ENCODE data around the gene BAD. TPM values are rescaled to one million over a fixed set of nuclear protein-coding genes. Genes with fewer than 3 reads are reported as not detected.

BAD gene
- total RNA-seq, 1 experiment from 2014 or later = 86.4 TPM

GRCh38 chr11:64278576-64279190 is 5.8 kb downstream of the BAD start:
- no peak for DNase-seq (ENCODE audit: low spot score)

DNA sequence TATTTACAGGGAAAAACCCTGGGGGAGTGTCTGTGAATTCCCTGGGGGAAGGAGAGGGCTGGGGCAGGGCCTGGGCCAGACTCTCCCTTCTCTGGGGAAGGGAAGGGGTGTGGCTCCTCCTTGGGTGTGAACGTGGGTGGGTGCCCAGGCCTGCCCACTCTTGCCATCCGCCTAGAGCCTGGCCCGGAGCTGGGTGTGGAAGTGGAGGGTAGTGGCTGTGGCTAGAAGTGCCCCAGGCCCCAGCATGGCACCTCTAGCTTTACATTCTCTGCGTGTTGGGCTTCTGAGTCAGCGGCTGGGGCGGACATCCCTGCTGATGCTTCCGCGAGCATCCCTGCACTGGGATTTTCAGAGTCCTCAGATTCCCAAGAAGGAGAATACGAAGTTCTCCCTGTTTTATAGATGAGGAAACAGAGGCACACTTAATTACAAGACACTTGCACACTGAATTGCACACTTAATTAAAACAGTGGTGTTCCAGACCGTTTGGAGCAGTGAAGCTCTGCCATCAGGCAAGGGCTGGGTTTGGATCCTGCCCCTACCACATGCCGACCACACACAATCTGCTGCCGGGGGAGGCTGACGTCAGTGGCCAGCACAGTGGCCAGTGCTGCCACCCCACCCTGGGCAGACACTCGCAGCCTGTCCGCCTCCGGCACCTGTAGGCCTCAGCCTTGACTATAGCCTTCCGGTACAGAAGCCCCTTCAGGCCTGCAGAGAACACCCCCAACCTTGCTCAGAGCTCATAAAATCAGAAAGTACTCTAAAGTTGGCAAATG is 7.6 kb downstream of the BAD start:
- DNase-seq (ENCODE audit: low spot score) = peak; percentile 49

DNA sequence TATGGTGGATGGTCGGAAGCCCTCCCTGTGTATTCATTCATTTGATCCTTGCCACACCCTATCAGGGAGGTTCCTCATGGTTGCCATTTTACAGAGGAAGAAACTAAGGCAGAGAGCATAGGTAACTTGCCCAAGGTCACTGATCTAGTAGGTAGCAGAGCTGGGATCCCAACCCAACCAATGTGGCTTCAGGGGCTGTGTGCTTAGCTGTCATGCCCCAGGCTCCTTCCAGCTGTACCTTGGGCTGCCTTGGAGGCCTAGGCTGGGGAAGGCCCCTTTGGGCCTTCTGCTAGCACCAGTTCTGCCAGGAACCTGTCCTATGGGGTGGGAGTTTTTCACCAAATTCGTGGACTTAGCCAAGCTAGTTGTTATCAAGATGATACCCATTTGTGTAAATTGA is 8.6 kb downstream of the BAD start:
- DNase-seq (ENCODE audit: low spot score) = no peak

DNA sequence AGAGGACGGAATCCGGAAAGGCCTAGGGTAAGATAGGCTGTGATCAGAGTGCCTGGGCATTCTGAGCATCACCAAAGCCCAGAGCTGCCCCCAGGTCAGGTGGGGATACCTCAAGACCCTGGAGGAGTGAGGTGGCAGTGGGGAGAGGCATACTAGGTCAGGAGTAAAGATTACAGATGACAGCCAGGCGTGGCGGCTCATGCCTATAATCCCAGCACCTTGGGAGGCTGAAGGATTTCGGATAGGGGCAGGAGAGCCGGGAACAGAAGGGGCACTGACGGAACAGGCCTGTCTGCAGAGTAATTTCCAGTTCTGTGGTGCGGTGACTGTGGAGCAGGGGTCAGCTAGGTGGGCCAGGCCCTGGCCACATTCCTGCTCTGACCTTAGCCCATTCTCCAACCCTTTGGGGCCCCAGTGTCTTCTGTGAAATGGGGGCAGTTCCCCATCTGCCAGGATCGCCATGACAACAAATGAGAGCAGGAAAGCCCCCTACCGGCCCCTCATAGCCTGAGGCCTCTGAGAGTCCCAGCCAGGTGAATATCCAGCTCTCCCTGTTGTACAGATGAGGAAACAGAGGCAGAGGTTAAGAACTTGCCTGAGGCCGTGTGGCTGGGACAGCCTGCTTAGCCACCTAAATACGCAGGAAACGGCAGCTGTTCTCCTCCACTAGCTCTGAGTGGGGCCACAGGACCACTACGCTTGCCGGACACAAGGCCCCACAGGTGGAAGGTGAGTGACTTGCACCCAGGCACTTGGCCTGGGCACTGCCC is 9.2 kb downstream of the BAD start:
- DNase-seq (ENCODE audit: low spot score) = no peak

GRCh38 chr11:64269540-64270220 is 14.8 kb downstream of the BAD start:
- DNase-seq (ENCODE audit: low spot score) = peak; percentile 99

- peak; percentile 58 for DNase-seq (ENCODE audit: low spot score)
Measured at GRCh38 chr11:64268893-64269539, 15.4 kb downstream of the BAD start.

DNA sequence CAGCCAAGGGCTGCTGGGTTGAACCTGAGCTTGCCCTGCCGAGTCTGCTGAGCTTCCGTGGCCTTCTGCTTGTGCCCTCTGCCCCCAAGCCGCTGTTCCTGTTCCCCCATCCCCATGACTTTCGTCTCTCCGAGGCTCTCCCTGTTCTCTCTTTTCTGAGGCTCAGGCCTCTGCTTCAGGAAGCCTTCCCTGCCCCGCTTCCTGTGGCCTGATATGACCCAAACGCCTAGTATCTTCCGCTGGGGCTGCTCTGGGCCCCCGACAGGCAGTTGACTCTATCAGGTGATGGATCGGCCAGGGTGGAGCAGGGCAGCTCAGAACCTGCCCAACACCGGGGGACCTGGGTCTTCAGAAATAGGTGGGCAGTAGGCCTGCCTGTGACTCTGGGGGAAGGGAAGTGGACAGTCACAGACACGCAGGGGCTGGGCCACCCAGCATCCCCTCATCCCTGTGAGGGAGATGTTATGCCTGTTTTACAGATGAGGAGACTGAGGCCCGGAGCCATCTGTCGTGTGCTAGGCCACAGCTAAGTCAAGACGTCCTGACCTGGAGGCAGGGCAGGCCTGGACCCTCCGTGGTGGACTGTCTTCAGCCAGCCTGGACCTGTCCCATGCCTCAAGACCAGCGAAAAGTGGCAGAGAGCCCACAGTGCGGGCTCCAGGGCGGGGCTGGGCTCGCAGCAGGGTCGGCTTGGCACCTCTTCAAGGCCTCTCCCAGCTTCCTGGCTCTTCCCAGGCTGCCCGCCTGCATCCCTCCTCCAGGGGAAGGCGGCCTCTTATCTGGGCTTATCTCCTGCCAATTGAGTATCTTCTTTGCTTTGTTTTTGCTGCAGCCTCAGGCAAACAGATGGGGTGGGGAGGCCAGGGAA is 16.2 kb downstream of the BAD start:
- peak; percentile 66 for DNase-seq (ENCODE audit: low spot score)

DNA sequence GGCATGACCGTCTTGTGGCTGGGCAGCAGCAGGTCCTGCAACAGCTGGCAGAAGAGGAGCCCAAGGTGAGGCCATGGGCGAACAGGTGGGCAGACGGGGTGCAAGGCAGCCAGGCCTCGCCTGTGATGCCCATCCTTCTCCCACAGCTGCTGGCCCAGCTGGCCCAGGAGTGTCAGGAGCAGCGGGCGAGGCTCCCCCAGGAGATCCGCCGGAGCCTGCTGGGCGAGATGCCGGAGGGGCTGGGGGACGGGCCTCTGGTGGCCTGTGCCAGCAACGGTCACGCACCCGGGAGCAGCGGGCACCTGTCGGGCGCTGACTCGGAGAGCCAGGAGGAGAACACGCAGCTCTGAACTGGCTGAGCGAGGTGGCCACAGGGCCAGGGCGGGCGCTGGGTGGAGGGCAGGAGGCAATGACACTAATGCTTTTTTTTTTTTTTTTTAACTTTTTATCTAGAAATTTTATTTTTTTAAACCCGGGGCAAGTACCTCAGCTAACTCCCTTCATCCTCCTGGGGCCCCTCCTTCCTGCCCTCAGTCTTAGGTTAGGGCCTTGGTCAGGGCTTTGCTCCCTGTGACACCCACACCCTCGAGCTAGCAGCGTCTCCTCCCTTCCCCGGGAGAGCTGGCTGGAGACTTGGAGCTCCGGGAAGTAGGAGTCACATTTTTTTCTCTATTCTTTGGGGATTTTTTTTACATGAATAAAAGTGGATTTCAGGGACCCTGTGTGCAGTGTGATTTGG is 17.1 kb downstream of the BAD start:
- DNase-seq (ENCODE audit: low spot score) = no peak

DNA sequence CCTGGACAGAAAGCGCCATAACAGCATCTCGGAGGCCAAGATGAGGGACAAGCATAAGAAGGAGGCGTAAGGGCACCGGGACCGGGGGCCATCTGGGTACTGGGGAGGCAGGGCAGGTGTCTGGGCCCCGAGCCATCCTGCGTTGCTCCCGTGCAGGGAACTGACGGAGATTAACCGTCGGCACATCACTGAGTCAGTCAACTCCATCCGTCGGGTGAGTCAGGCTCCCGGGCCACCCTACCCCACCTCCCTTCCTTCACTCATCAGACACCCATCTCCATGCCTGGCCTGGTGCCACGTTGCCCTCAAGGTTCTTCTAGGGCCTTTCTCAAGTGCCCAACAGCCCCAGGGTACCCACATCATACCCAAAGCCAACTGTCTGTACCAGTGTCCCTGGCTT is 18.1 kb downstream of the BAD start:
- no peak for DNase-seq (ENCODE audit: low spot score)

- no peak for DNase-seq (ENCODE audit: low spot score)
Measured at GRCh38 chr11:64265176-64266160, 19.0 kb downstream of the BAD start.

GRCh38 chr11:64264371-64264852 is 20.1 kb downstream of the BAD start:
- no peak for DNase-seq (ENCODE audit: low spot score)

DNA sequence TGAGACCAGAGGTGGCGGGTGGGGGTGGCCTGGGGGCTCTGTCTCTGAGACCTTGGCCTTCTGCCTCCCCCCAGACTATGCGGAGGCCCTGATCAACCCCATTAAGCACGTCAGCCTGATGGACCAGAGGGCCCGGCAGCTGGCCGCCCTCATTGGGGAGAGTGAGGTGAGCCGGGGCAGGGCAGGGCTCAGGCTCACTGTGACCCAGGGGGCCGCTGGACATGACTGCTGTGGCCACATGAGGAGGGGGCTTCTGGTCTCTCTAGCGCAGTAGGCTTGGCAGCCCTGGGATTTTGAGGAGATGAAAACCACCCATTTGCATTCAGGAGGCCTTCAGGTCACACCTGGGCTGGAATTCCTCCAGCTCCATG is 20.5 kb downstream of the BAD start:
- no peak for DNase-seq (ENCODE audit: low spot score)

DNA sequence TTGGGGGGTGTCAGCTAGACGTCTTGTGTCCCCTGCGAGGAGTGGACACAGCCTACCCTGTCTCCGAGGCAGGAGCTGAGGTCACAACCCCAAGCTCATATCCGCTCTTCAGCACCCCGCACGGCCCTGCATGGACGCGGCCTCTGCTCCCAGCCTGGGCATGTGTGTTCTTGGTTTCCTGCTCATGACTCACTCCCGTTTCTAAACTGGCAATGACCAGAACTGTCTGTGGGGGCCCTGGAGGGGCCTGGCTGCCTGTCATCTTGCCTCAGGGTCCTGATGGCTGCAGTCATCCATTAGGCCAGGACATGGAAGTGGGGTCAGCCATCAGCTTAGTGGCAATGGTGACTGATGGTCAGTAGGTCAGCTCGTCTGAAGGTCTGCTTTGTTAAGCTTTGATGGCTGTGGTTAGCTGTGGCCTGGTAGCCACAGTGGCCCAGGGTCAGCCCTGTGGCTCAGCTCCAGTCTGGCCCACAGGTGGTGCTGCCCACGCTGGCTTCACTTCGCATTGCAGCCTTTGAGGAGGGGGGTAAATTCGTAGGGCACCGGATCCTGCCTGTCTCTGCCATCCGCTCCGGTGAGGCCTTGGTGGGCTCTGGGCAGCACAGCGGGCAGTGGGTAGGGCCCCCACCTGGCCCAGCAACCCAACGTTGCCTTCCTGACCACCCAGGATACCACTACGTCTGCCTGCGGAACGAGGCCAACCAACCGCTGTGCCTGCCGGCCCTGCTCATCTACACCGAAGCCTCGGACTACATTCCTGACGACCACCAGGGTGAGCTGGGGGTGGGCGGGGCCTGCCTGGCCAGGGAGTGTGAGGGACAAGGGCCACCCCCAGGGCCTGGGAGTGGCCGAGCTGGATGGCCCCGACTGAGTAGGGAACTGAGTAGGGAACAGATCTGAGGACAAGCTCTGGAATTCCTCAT is 21.2 kb downstream of the BAD start:
- DNase-seq (ENCODE audit: low spot score) = no peak

GRCh38 chr11:64262271-64263002 is 22.0 kb downstream of the BAD start:
- no peak for DNase-seq (ENCODE audit: low spot score)

- no peak for DNase-seq (ENCODE audit: low spot score)
Measured at GRCh38 chr11:64261556-64262080, 22.8 kb downstream of the BAD start.

DNA sequence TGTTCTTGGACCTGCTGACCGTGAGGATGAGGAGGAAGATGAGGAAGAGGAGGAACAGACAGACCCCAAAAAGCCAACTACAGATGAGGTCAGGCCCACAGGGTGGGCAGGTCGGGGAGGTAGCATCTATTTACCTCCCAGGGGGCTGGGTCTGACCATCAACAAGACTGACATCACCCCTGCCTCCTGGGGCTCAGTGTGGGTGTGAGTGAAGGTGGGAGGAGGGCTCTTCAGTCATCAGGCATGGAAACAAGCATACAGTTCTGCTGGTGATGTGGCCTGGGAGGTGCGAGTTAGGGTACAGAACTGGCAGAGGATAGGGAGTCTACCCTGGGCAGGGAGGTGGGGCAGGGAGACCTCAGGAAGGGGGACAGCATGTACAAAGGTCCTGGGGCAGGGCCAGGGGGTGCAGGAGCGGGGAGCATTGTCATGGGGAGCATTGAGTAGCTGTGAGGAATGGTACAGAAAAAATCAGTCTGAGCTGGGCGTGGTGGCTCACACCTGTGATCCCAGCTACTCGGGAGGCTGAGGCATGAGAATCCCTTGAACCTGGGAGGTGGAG is 24.2 kb downstream of the BAD start:
- DNase-seq (ENCODE audit: low spot score) = no peak
